Gastroesophageal sphincter (tissue), 4 donors: Measurements from ENCODE around the gene OR10G3. TPM values are rescaled to one million over a fixed set of nuclear protein-coding genes. Genes with fewer than 3 reads are reported as not detected.

ENCODE experiments used
- ATAC-seq: fragments of 150-250 bp; one replicate; pipeline ENCODE4 v1.9.1; 2016; ENCODE audit warnings: mild to moderate bottlenecking, moderate library complexity
- H3K27ac ChIP-seq, 4 donors: fragments of 200-600 bp; sonication (generic) in 3 of 4; 1 replicate in 3 of 4; 2 replicates in 1 of 4; pipeline ENCODE4 v1.5.1; 2016 to 2019
- H3K27me3 ChIP-seq: fragments of 200-600 bp; sonication (generic); one replicate; pipeline ENCODE4 v1.5.1; 2019
- H3K36me3 ChIP-seq, 2 donors: fragments of 200-600 bp; sonication (generic); one replicate each; pipeline ENCODE4 v1.5.1; 2019; ENCODE audit warnings: control low read depth in 1 of 2
- H3K4me1 ChIP-seq, 3 donors: fragments of 200-600 bp; sonication (generic); 1 replicate in 2 of 3; 2 replicates in 1 of 3; pipeline ENCODE4 v1.5.1; 2016 to 2019; ENCODE audit warnings: control low read depth in 2 of 3
- H3K4me3 ChIP-seq, 2 donors: fragments of 200-600 bp; sonication (generic); one replicate each; pipeline ENCODE4 v1.5.1; 2019; ENCODE audit warnings: mild to moderate bottlenecking in 1 of 2, moderate library complexity in 1 of 2
- H3K9me3 ChIP-seq, 3 donors: fragments of 200-600 bp; sonication (generic); one replicate each; pipeline ENCODE4 v1.5.1; 2017 to 2019; ENCODE audit warnings: control low read depth in 2 of 3
- EP300 ChIP-seq: sonication (generic); formaldehyde crosslinking; IDR thresholded peaks from one replicate; pipeline ENCODE4 v1.6.1; 2017; ENCODE audit warnings: antibody characterized with exemption, mild to moderate bottlenecking
- POLR2A ChIP-seq, 2 donors: fragments of 450-650 bp; IDR thresholded peaks; one replicate each; pipeline ENCODE4 v1.6.1; 2017; ENCODE audit warnings: antibody characterized with exemption in 2 of 2, mild to moderate bottlenecking in 2 of 2, moderate library complexity in 1 of 2
- POLR2AphosphoS5 ChIP-seq: sonication (generic); formaldehyde crosslinking; IDR thresholded peaks from one replicate; pipeline ENCODE4 v1.6.1; 2017; ENCODE audit warnings: antibody characterized with exemption
- WGBS, 2 donors: methylation state at CpG; one replicate each; pipeline ENCODE4 v1.1.5; 2018; ENCODE audit warnings: low coverage in 1 of 2; 5-methylcytosine and 5-hydroxymethylcytosine counted together
- total RNA-seq, 4 donors: library from RNA; depleted of rRNA; stranded (reverse); fragments of >200 nt; gene quantifications; one replicate each; pipeline ENCODE4 v1.1.0, GENCODE V29; 2016
- TF ChIP-seq, protein P1 (sequence below), 4 experiments: fragments of 200-600 bp in 2 of 4; fragments of 450-650 bp in 2 of 4; sonication (generic) in 1 of 4; IDR thresholded peaks; one replicate each; pipeline ENCODE4 v1.5.1; 2017 to 2019; ENCODE audit warnings: antibody characterized with exemption in 4 of 4, mild to moderate bottlenecking in 2 of 4, moderate library complexity in 2 of 4

OR10G3 gene
- total RNA-seq, 4 donors from 2014 or later, result not detected

DNA sequence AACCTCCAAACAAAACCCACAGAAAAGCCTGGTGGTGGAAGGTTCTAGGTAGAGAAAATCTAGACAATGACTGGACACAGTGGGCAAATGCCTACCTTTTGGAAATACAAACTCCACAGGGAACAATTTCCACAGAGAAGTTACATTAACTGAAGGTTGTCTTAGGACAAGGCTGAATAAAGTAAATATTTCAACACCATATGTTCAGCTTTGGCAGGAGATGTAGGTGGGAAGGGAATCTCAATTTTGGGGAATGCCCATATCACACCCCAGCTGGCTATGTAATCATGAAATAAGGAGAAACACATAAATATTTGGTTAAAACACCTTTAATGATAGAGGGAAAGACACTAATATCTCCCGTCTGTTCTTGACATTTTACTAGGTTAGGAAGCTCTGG, 59.1 kb downstream of the OR10G3 start:
- no peak for TF ChIP-seq POLR2A (IDR thresholded peaks at IDR 0.05)
- TF ChIP-seq POLR2AphosphoS5, result no peak
- TF ChIP-seq, protein P1, sequence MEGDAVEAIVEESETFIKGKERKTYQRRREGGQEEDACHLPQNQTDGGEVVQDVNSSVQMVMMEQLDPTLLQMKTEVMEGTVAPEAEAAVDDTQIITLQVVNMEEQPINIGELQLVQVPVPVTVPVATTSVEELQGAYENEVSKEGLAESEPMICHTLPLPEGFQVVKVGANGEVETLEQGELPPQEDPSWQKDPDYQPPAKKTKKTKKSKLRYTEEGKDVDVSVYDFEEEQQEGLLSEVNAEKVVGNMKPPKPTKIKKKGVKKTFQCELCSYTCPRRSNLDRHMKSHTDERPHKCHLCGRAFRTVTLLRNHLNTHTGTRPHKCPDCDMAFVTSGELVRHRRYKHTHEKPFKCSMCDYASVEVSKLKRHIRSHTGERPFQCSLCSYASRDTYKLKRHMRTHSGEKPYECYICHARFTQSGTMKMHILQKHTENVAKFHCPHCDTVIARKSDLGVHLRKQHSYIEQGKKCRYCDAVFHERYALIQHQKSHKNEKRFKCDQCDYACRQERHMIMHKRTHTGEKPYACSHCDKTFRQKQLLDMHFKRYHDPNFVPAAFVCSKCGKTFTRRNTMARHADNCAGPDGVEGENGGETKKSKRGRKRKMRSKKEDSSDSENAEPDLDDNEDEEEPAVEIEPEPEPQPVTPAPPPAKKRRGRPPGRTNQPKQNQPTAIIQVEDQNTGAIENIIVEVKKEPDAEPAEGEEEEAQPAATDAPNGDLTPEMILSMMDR (IDR thresholded peaks at IDR 0.05), result no peak
- no peak overlapping the region for H3K4me3 ChIP-seq
- H3K4me1 ChIP-seq, result peaks cover 0 to 14% (median 6%) of the 10 kb centered on the region in 3 donors
- H3K9me3 ChIP-seq, result no peaks in the 10 kb centered on the region
- no peak for ATAC-seq
- no peaks in the 10 kb centered on the region for H3K27me3 ChIP-seq
- WGBS, 2 donors, result 46 to 67% methylated on average over 1 of the region's 1 CpG
- H3K27ac ChIP-seq, result no peak overlapping the region
- peaks cover 0 to 21% of the 10 kb centered on the region in 2 donors for H3K36me3 ChIP-seq

DNA sequence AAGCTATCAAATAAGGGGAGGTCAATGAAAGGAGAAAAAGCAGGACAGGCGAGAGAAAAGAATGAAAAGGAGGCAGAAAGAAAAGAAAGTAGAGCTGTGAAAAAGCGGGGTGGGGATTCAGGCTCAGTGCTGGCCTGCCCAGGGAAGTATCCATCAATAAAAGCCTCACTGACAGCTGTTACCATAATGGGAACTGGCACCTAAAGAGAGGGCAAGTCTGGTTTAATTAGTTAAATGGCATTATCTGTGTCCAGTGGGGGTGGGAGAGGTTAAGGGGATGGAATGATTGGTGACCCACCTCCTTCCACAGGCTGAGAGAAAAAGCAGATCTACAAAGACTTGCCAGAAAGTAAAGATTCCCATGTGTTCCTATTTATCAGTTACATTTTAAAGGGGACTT, 61.2 kb downstream of the OR10G3 start:
- ATAC-seq, result no peak
- Histone ChIP-seq H3K4me1 (no peaks in the 10 kb centered on the region), H3K27ac (no peak overlapping the region), H3K4me3 (no peak overlapping the region), H3K36me3 (peaks cover 0 to 6% of the 10 kb centered on the region in 2 donors), H3K27me3 (no peaks in the 10 kb centered on the region), H3K9me3 (no peaks in the 10 kb centered on the region)
- no peak for TF ChIP-seq POLR2A (IDR thresholded peaks at IDR 0.05)
- TF ChIP-seq, protein P1 (IDR thresholded peaks at IDR 0.05), result no peak
- no peak for TF ChIP-seq POLR2AphosphoS5
- TF ChIP-seq EP300, result no peak
- WGBS, 2 donors, result 60 to 61% methylated on average over 1 to 2 of the region's 2 CpGs

Other genes starting within 250 kb of the OR10G3 start
- 100 to 1,000 TPM in 1 of 4 donors, 10 to 100 TPM in 3; 64.6 to 101 (median 74.5) TPM for gene SUPT16H, start 196.1 kb downstream of the OR10G3 start, total RNA-seq
- gene CHD8, start 124.0 kb downstream of the OR10G3 start, total RNA-seq, result 10 to 100 TPM; 47.4 to 59.0 (median 53.3) TPM
- gene RAB2B, start 103.1 kb downstream of the OR10G3 start, total RNA-seq, result 10 to 100 TPM; 28.3 to 44.8 (median 29.7) TPM
- gene TOX4, start 102.9 kb downstream of the OR10G3 start, total RNA-seq, result 10 to 100 TPM; 39.8 to 82.4 (median 62.3) TPM
- 10 to 100 TPM; 31.9 to 73.0 (median 48.6) TPM for gene METTL3, start 68.7 kb downstream of the OR10G3 start, total RNA-seq
- gene SALL2, start 53.7 kb downstream of the OR10G3 start, total RNA-seq, result 10 to 100 TPM; 14.7 to 23.8 (median 21.8) TPM
- gene OR10G2, start 54.9 kb upstream of the OR10G3 start, total RNA-seq, result not detected
- not detected for gene OR4E2, start 73.8 kb upstream of the OR10G3 start, total RNA-seq
- not detected for gene OR4E1, start 93.7 kb upstream of the OR10G3 start, total RNA-seq